NB4 (cell line): ENCODE results near the gene TECRL.

Source experiments
- MYC ChIP-seq: IDR thresholded peaks from 2 replicates; pipeline ENCODE4 v1.6.1; 2011; ENCODE audit warnings: low read depth, low read length
- POLR2A ChIP-seq: IDR thresholded peaks from 2 replicates; pipeline ENCODE4 v1.6.1; 2011; ENCODE audit warnings: mild to moderate bottlenecking; ENCODE audit not compliant: insufficient read length; ENCODE audit errors: extremely low read depth
- TF ChIP-seq, protein P1 (sequence below): IDR thresholded peaks from one replicate; pipeline ENCODE4 v1.5.1; 2012; ENCODE audit warnings: low read depth, low read length

- TF ChIP-seq, protein P1, sequence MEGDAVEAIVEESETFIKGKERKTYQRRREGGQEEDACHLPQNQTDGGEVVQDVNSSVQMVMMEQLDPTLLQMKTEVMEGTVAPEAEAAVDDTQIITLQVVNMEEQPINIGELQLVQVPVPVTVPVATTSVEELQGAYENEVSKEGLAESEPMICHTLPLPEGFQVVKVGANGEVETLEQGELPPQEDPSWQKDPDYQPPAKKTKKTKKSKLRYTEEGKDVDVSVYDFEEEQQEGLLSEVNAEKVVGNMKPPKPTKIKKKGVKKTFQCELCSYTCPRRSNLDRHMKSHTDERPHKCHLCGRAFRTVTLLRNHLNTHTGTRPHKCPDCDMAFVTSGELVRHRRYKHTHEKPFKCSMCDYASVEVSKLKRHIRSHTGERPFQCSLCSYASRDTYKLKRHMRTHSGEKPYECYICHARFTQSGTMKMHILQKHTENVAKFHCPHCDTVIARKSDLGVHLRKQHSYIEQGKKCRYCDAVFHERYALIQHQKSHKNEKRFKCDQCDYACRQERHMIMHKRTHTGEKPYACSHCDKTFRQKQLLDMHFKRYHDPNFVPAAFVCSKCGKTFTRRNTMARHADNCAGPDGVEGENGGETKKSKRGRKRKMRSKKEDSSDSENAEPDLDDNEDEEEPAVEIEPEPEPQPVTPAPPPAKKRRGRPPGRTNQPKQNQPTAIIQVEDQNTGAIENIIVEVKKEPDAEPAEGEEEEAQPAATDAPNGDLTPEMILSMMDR: no peak
- TF ChIP-seq POLR2A (no peak), MYC (no peak)
Measured at GRCh38 chr4:64326507-64326906, 82.7 kb downstream of the TECRL start.
